ENCODE results near the gene NPHP4. TPM values are rescaled to one million over a fixed set of nuclear protein-coding genes. Genes with fewer than 3 reads are reported as not detected.

NPHP4 gene
- total RNA-seq, 1 experiment from 2014 or later = 3.9 TPM

- H3K4me3 ChIP-seq (ENCODE audit: low read length) = no peak overlapping the region
- no peaks in the 10 kb centered on the region for H3K4me1 ChIP-seq (ENCODE audit: low read length)
- no peaks in the 10 kb centered on the region for H3K36me3 ChIP-seq (ENCODE audit: insufficient read depth, low read length)
- H3K27me3 ChIP-seq (ENCODE audit: low read length) = no peaks in the 10 kb centered on the region
- no peak overlapping the region for H2AFZ ChIP-seq (ENCODE audit: low read length)
- DNase-seq = no peak
- no peak overlapping the region for H3K9ac ChIP-seq (ENCODE audit: low read length)
- no peaks in the 10 kb centered on the region for H3K9me3 ChIP-seq (ENCODE audit: low read length)
- peaks cover 46% of the 10 kb centered on the region; the same call in 1 of the 2 replicates for H4K20me1 ChIP-seq (ENCODE audit: insufficient read depth, low read depth, low read length)
- H3K9me2 ChIP-seq (replicated peaks; ENCODE audit: insufficient read depth, low read length) = no peaks in the 10 kb centered on the region
- H3K4me2 ChIP-seq (ENCODE audit: low read depth, low read length, poor library complexity, severe bottlenecking) = no peak overlapping the region
- no peaks in the 10 kb centered on the region for H3K79me2 ChIP-seq (ENCODE audit: low read length)
- H3K27ac ChIP-seq (ENCODE audit: low read length) = no peak overlapping the region
These were observed 7.7 kb upstream of the NPHP4 start for GRCh38 chr1:5999711-6000443.

- Histone ChIP-seq H4K20me1 (ENCODE audit: insufficient read depth, low read depth, low read length) (peaks cover 50% of the 10 kb centered on the region; the same call in 1 of the 2 replicates), H3K79me2 (ENCODE audit: low read length) (no peaks in the 10 kb centered on the region), H2AFZ (ENCODE audit: low read length) (no peak overlapping the region), H3K4me3 (ENCODE audit: low read length) (no peak overlapping the region), H3K9me3 (ENCODE audit: low read length) (no peaks in the 10 kb centered on the region), H3K4me2 (ENCODE audit: low read depth, low read length, poor library complexity, severe bottlenecking) (no peak overlapping the region), H3K27ac (ENCODE audit: low read length) (no peak overlapping the region), H3K27me3 (ENCODE audit: low read length) (no peaks in the 10 kb centered on the region), H3K4me1 (ENCODE audit: low read length) (peaks cover 8% of the 10 kb centered on the region), H3K36me3 (ENCODE audit: insufficient read depth, low read length) (no peaks in the 10 kb centered on the region), H3K9me2 (replicated peaks; ENCODE audit: insufficient read depth, low read length) (no peaks in the 10 kb centered on the region), H3K9ac (ENCODE audit: low read length) (no peak overlapping the region)
- no peak for DNase-seq
These were observed 6.7 kb upstream of the NPHP4 start for GRCh38 chr1:5998906-5999301.

GRCh38 chr1:5998051-5998905 is 6.1 kb upstream of the NPHP4 start:
- peaks cover 14% of the 10 kb centered on the region for H3K4me1 ChIP-seq (ENCODE audit: low read length)
- DNase-seq = no peak
- H3K36me3 ChIP-seq (ENCODE audit: insufficient read depth, low read length) = no peaks in the 10 kb centered on the region
- H3K27me3 ChIP-seq (ENCODE audit: low read length) = no peaks in the 10 kb centered on the region
- H4K20me1 ChIP-seq (ENCODE audit: insufficient read depth, low read depth, low read length) = peaks cover 51% of the 10 kb centered on the region; the same call in 1 of the 2 replicates
- H3K9ac ChIP-seq (ENCODE audit: low read length) = no peak overlapping the region
- no peak overlapping the region for H2AFZ ChIP-seq (ENCODE audit: low read length)
- no peaks in the 10 kb centered on the region for H3K9me3 ChIP-seq (ENCODE audit: low read length)
- no peaks in the 10 kb centered on the region for H3K9me2 ChIP-seq (replicated peaks; ENCODE audit: insufficient read depth, low read length)
- H3K79me2 ChIP-seq (ENCODE audit: low read length) = no peaks in the 10 kb centered on the region
- no peak overlapping the region for H3K4me3 ChIP-seq (ENCODE audit: low read length)
- H3K27ac ChIP-seq (ENCODE audit: low read length) = no peak overlapping the region
- no peak overlapping the region for H3K4me2 ChIP-seq (ENCODE audit: low read depth, low read length, poor library complexity, severe bottlenecking)

GRCh38 chr1:5997316-5997715 is 5.1 kb upstream of the NPHP4 start:
- Histone ChIP-seq H3K27ac (ENCODE audit: low read length) (no peak overlapping the region), H3K36me3 (ENCODE audit: insufficient read depth, low read length) (no peaks in the 10 kb centered on the region), H3K4me3 (ENCODE audit: low read length) (no peak overlapping the region), H4K20me1 (ENCODE audit: insufficient read depth, low read depth, low read length) (peaks cover 51% of the 10 kb centered on the region; the same call in 1 of the 2 replicates), H3K79me2 (ENCODE audit: low read length) (no peaks in the 10 kb centered on the region), H3K9me3 (ENCODE audit: low read length) (no peaks in the 10 kb centered on the region), H3K4me1 (ENCODE audit: low read length) (peaks cover 16% of the 10 kb centered on the region), H2AFZ (ENCODE audit: low read length) (no peak overlapping the region), H3K27me3 (ENCODE audit: low read length) (no peaks in the 10 kb centered on the region), H3K4me2 (ENCODE audit: low read depth, low read length, poor library complexity, severe bottlenecking) (no peak overlapping the region), H3K9me2 (replicated peaks; ENCODE audit: insufficient read depth, low read length) (no peaks in the 10 kb centered on the region), H3K9ac (ENCODE audit: low read length) (no peak overlapping the region)
- DNase-seq = no peak

- DNase-seq = no peak
These were observed 4.5 kb upstream of the NPHP4 start for GRCh38 chr1:5996641-5997270.

DNA sequence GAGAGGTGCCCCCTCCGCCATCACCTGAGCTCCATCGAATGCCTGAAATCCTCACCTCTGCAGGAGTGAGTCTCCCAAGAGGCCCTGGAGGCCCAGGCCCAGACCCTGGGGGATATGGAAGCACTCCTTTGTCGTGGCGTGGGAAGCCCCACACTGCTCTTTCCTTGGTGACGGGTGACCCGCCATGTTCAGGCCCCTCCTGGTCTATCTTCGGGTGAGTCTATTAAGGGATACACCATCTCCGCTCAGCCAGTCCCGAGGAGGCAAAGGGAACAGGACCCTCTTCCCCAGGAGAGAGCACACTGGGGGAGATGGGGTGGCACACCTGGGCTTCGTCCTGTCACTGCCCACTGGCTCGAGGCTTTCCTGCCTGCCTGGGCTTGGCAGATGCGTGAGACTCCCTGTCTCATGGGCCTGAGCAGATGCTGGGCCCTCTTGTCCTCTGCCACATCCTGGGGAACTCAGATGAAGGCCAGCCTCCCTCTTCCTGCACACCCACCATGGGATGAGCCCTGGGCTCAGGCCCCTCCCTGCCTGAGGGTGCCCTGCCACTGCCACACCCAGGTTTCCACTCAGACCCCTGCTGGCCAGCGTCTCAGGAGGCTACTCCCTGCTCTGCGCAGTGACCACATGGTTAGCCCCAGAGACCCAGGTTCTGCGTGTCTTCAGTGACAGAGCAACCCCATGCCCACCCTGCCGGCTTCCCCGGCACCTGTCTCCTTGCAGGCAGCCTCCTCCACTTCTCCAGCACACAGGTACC is 3.8 kb upstream of the NPHP4 start:
- peaks cover 42% of the 10 kb centered on the region; the same call in 1 of the 2 replicates for H4K20me1 ChIP-seq (ENCODE audit: insufficient read depth, low read depth, low read length)
- H3K9me2 ChIP-seq (replicated peaks; ENCODE audit: insufficient read depth, low read length) = no peaks in the 10 kb centered on the region
- H3K79me2 ChIP-seq (ENCODE audit: low read length) = no peaks in the 10 kb centered on the region
- H3K4me1 ChIP-seq (ENCODE audit: low read length) = peaks cover 20% of the 10 kb centered on the region
- H3K36me3 ChIP-seq (ENCODE audit: insufficient read depth, low read length) = no peaks in the 10 kb centered on the region
- no peak overlapping the region for H3K9ac ChIP-seq (ENCODE audit: low read length)
- H2AFZ ChIP-seq (ENCODE audit: low read length) = no peak overlapping the region
- H3K27ac ChIP-seq (ENCODE audit: low read length) = no peak overlapping the region
- no peak overlapping the region for H3K4me3 ChIP-seq (ENCODE audit: low read length)
- DNase-seq = no peak
- no peaks in the 10 kb centered on the region for H3K27me3 ChIP-seq (ENCODE audit: low read length)
- H3K4me2 ChIP-seq (ENCODE audit: low read depth, low read length, poor library complexity, severe bottlenecking) = no peak overlapping the region
- H3K9me3 ChIP-seq (ENCODE audit: low read length) = no peaks in the 10 kb centered on the region

More at GRCh38 chr1:5996641-5997270, 4.5 kb upstream of the NPHP4 start:
- Histone ChIP-seq H2AFZ (ENCODE audit: low read length) (no peak overlapping the region), H3K9ac (ENCODE audit: low read length) (no peak overlapping the region), H3K36me3 (ENCODE audit: insufficient read depth, low read length) (no peaks in the 10 kb centered on the region), H3K27me3 (ENCODE audit: low read length) (no peaks in the 10 kb centered on the region), H3K27ac (ENCODE audit: low read length) (no peak overlapping the region), H4K20me1 (ENCODE audit: insufficient read depth, low read depth, low read length) (peaks cover 48% of the 10 kb centered on the region; the same call in 1 of the 2 replicates), H3K4me1 (ENCODE audit: low read length) (peaks cover 16% of the 10 kb centered on the region), H3K4me3 (ENCODE audit: low read length) (no peak overlapping the region), H3K9me3 (ENCODE audit: low read length) (no peaks in the 10 kb centered on the region), H3K79me2 (ENCODE audit: low read length) (no peaks in the 10 kb centered on the region), H3K4me2 (ENCODE audit: low read depth, low read length, poor library complexity, severe bottlenecking) (no peak overlapping the region), H3K9me2 (replicated peaks; ENCODE audit: insufficient read depth, low read length) (no peaks in the 10 kb centered on the region)

DNA sequence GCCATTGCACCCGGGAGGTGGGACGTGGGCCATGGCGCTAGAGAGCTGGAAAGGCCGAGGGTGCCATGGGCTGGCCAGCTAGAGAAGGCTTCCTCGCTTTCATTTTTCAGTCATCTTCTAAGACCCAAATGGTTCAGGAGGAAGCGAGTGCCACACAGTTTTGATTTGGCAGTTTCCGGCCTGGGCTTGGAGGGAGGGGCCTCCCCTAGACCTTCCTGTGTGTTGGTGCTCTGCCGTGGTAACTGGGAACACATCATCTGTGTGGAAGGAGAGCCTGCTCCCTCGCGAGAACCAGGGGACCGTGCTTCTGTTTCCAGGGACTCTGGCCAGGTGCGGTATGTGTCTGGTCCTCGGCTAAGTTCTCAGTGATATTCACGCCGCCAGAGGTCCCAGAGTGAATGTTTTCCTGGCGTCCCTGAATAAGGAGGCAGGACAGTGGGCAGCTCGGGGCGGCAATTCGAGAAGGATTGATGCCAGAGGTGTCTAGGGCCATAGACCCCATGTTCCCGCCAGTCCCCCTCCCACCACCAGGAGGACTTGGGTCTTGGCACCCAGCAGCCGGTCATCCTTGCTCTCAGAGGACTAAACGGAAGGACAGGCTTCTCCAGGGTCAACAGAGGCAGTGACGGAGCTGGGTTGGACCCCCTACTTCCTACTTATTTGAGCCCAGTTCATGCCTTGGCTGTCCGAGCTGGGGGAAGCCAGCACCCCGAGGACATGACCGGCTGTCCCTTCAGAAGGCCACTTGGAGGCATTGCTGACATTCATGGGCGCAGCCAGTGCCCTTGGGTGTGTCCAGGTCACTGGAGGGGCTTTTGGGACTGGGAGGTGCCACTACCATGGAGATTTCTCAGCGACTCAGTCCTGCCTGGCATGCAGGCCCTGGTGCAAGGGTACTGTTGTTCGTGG is 2.7 kb upstream of the NPHP4 start:
- H3K9me3 ChIP-seq (ENCODE audit: low read length) = no peaks in the 10 kb centered on the region
- peak overlapping the region; percentile 82; the same call in 1 of the 2 replicates for H3K9ac ChIP-seq (ENCODE audit: low read length)
- H2AFZ ChIP-seq (ENCODE audit: low read length) = no peak overlapping the region
- H3K36me3 ChIP-seq (ENCODE audit: insufficient read depth, low read length) = no peaks in the 10 kb centered on the region
- peak overlapping the region; percentile 89; the same call in 1 of the 2 replicates for H3K4me3 ChIP-seq (ENCODE audit: low read length)
- no peaks in the 10 kb centered on the region for H3K9me2 ChIP-seq (replicated peaks; ENCODE audit: insufficient read depth, low read length)
- no peaks in the 10 kb centered on the region for H3K27me3 ChIP-seq (ENCODE audit: low read length)
- peaks cover 45% of the 10 kb centered on the region for H4K20me1 ChIP-seq (ENCODE audit: insufficient read depth, low read depth, low read length)
- H3K79me2 ChIP-seq (ENCODE audit: low read length) = no peaks in the 10 kb centered on the region
- H3K4me2 ChIP-seq (ENCODE audit: low read depth, low read length, poor library complexity, severe bottlenecking) = peak overlapping the region; percentile 99
- H3K4me1 ChIP-seq (ENCODE audit: low read length) = peaks cover 25% of the 10 kb centered on the region
- no peak overlapping the region for H3K27ac ChIP-seq (ENCODE audit: low read length)
- no peak for DNase-seq

Data from Karpas-422 (cell line).